NCI-H1092 (cell line): ENCODE measurements around the gene LRP1-AS.

Experiments used
- DNase-seq: peaks from one replicate; lab custom pipeline; 2025; lab: John Stamatoyannopoulos, UW

The LRP1-AS gene

GRCh38 chr12:57098546-57098945 is 48.9 kb downstream of the LRP1-AS start:
- no peak for DNase-seq

GRCh38 chr12:57097554-57097835 is 49.9 kb downstream of the LRP1-AS start:
- DNase-seq: no peak

GRCh38 chr12:57096748-57097553 is 50.5 kb downstream of the LRP1-AS start:
- no peak for DNase-seq

GRCh38 chr12:57096099-57096572 is 51.3 kb downstream of the LRP1-AS start:
- no peak for DNase-seq

- DNase-seq: no peak
Measured at GRCh38 chr12:57095440-57095839, 52.0 kb downstream of the LRP1-AS start.
